ENCODE data around the gene TTL. TPM values are rescaled to one million over a fixed set of nuclear protein-coding genes. Genes with fewer than 3 reads are reported as not detected.

TTL gene
- total and polyA plus RNA-seq, 2 of the 13 experiments (the other 11 are each of a cell fraction or from before 2014, with no cell fraction given) = 19.0 to 59.8 TPM

- no peak for TF ChIP-seq NR2F1 (CRISPR knock-in tag; IDR thresholded peaks at IDR 0.05)
- TF ChIP-seq BCL6 (CRISPR knock-in tag; IDR thresholded peaks at IDR 0.05) = no peak
- no peak for TF ChIP-seq EZH2 (conservative IDR thresholded peaks at IDR 0.05; ENCODE audit: low read depth, low read length)
- TF ChIP-seq HDAC2 (CRISPR knock-in tag; IDR thresholded peaks at IDR 0.05) = 0 out of 2 replicates have a peak, but pooled peaks have one; percentile 17
- TF ChIP-seq PAX8 (CRISPR knock-in tag; IDR thresholded peaks at IDR 0.05; ENCODE audit: borderline replicate concordance) = no peak
- no peak for TF ChIP-seq ZNF703 (CRISPR knock-in tag; IDR thresholded peaks at IDR 0.05; ENCODE audit: borderline replicate concordance)
- no peak for TF ChIP-seq ZNF709 (CRISPR knock-in tag; IDR thresholded peaks at IDR 0.05)
- TF ChIP-seq SMARCE1 (IDR thresholded peaks at IDR 0.05; ENCODE audit: borderline replicate concordance) = no peak
- no peak for TF ChIP-seq ZNF143 (CRISPR knock-in tag; IDR thresholded peaks at IDR 0.05)
- no peak for TF ChIP-seq ZHX2 (IDR thresholded peaks at IDR 0.05; ENCODE audit: low read depth)
- TF ChIP-seq ZHX2 (CRISPR knock-in tag; IDR thresholded peaks at IDR 0.05; ENCODE audit: borderline replicate concordance) = no peak
- TF ChIP-seq NPAS2 (CRISPR knock-in tag; IDR thresholded peaks at IDR 0.05; ENCODE audit: borderline replicate concordance) = 0 out of 2 replicates have a peak, but pooled peaks have one; percentile 51
- no peak; the same call in 1 of the 2 replicates for TF ChIP-seq GABPB1 (CRISPR knock-in tag; IDR thresholded peaks at IDR 0.05)
- TF ChIP-seq KMT2B (CRISPR knock-in tag; IDR thresholded peaks at IDR 0.05) = peak; percentile 30; the same call in 1 of the 2 replicates
- TF ChIP-seq KLF6 (CRISPR knock-in tag; IDR thresholded peaks at IDR 0.05) = no peak
- no peak for TF ChIP-seq KDM3A (CRISPR knock-in tag; IDR thresholded peaks at IDR 0.05; ENCODE audit: low read depth)
- no peak for TF ChIP-seq ZNF557 (CRISPR knock-in tag; IDR thresholded peaks at IDR 0.05)
- TF ChIP-seq REST (IDR thresholded peaks at IDR 0.05; ENCODE audit: borderline replicate concordance in 1 of 2, low read depth in 1 of 2, low read length in 2 of 2) = no peak
- no peak for TF ChIP-seq POGZ (CRISPR knock-in tag; IDR thresholded peaks at IDR 0.05)
- TF ChIP-seq ZNF552 (CRISPR knock-in tag; IDR thresholded peaks at IDR 0.05; ENCODE audit: borderline replicate concordance) = no peak
Measured at GRCh38 chr2:112542984-112543661, 61.2 kb downstream of the TTL start (continued).
